Measurements from ENCODE around the gene PAGE1.
"Not testable (repeated sequence)": the region's sequence is repeated elsewhere in the genome, so short reads cannot be mapped to it uniquely, and the experiment has no call there.

PAGE1 gene

GRCh38 chrX:49695276-49696180, at the start of gene PAGE1:
TSS of gene PAGE1 (minus strand) at chrX:49695984. CDS start at chrX:49694770, 1,214 bp downstream.
- DNase-seq (ENCODE audit: low read depth, low spot score) = no peak

DNA sequence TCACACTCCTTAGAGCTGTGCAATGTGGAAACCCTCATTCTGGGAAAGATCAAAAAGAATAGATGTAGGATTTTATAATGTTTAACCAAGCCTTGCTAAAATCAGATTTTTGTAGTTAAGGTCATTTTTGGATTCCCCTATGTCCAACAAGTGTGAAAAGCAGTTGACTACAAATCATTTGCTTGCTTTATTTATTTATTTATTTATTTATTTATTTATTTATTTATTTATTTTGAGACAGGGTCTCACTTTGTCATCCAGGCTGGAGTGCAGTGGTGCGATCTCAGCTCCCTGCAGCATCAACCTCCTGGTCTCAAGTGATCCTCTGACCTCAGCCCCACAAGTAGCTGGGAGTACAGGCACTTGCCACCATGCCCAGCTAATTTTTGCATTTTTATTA, 45.7 kb upstream of the PAGE1 start:
- DNase-seq (ENCODE audit: low read depth, low spot score) = not testable (repeated sequence)

DNA sequence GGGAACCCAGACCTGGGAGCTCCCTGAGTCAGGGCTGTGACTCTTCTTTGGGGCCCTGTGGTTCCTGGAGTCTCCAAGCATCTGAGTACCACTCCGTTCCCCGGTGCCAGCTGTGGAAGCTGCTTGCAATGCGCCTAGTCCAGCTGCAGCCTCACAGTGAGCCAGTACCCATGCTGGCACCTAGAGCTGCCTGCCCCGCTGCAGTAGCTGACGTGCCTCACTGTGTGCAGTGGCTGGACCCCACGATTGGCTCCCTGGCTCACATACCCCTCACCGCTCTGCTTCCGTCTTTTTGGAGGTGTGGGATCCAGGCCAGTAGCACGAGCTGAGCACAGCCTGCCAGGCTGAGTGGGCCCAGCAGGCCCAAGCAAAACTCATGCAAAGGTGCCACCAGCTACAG, 32.1 kb upstream of the PAGE1 start:
- DNase-seq (ENCODE audit: low read depth, low spot score) = no peak

- DNase-seq (ENCODE audit: low read depth, low spot score) = no peak
Observed at GRCh38 chrX:49726966-49727365, 31.2 kb upstream of the PAGE1 start.

- no peak for DNase-seq (ENCODE audit: low read depth, low spot score)
Observed at GRCh38 chrX:49725923-49726904, 30.4 kb upstream of the PAGE1 start.

GRCh38 chrX:49725401-49725800, 29.6 kb upstream of the PAGE1 start:
- no peak for DNase-seq (ENCODE audit: low read depth, low spot score)

DNA sequence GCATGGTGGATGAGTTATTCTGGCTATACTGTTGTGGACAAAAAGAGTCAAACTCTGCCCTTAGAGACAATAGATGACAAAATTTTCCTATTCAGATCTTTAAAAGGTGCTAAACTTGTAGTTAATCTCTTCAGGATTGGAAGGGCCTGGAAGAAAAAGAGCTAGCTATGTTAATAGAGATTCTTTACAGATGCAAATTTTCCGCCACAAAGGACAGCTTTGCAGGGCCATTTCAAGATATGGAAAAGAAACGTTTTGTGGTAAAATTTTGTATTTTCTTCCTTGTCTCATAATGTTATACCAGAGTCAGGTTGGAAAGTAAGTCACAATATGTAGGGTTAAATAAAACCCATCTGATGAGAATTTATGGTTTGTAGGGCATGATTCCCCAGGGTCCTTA, 24.3 kb upstream of the PAGE1 start:
- DNase-seq (ENCODE audit: low read depth, low spot score) = not testable (repeated sequence)

- no peak for DNase-seq (ENCODE audit: low read depth, low spot score)
Observed at GRCh38 chrX:49712577-49712976, 16.8 kb upstream of the PAGE1 start.

GRCh38 chrX:49710744-49711319, 15.0 kb upstream of the PAGE1 start:
- no peak for DNase-seq (ENCODE audit: low read depth, low spot score)

DNA sequence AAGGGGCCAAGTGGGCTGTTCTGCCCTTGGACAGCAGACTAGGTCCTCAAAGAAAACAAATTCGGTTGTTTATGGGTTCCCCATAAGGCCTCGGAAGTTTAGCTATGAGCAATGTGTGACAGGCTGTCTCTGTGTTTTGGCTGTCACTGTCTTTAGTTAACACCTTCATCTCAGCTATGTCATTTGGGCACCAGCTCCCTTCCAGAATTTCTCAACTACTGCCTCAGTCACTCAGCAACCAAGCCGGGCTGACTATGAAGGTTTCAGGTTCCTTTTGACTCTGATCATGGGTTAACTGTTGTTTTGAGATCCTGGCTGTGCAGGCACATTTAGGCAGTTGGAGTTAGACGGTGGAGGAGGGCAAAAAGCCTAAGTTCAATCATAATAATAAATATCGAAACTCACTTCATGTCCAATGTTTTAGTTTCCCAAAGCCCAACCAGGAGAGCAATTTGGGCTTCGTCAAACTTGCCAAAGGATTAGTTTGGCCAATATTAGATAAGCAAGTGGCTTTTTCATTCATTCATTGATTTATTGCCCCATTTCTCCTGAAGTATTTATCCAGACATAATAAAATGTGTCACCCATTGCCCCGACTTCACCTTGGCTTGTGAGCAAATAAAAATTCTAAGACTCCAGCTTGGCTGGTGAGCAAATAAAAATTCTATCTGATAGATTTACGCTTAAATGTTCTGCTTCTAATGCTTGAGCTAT, 9.1 kb upstream of the PAGE1 start:
- no peak for DNase-seq (ENCODE audit: low read depth, low spot score)

GRCh38 chrX:49701933-49702332, 6.1 kb upstream of the PAGE1 start:
- DNase-seq (ENCODE audit: low read depth, low spot score) = no peak

GRCh38 chrX:49701323-49701722, 5.5 kb upstream of the PAGE1 start:
- DNase-seq (ENCODE audit: low read depth, low spot score) = no peak

- no peak for DNase-seq (ENCODE audit: low read depth, low spot score)
Observed at GRCh38 chrX:49675075-49675719, 20.6 kb downstream of the PAGE1 start.

GRCh38 chrX:49673394-49673793, 22.4 kb downstream of the PAGE1 start:
- no peak for DNase-seq (ENCODE audit: low read depth, low spot score)

GRCh38 chrX:49664824-49665223, 31.0 kb downstream of the PAGE1 start:
- no peak for DNase-seq (ENCODE audit: low read depth, low spot score)

GRCh38 chrX:49661881-49662280, 33.9 kb downstream of the PAGE1 start:
- no peak for DNase-seq (ENCODE audit: low read depth, low spot score)

- no peak for DNase-seq (ENCODE audit: low read depth, low spot score)
Observed at GRCh38 chrX:49659771-49660170, 36.0 kb downstream of the PAGE1 start.

DNA sequence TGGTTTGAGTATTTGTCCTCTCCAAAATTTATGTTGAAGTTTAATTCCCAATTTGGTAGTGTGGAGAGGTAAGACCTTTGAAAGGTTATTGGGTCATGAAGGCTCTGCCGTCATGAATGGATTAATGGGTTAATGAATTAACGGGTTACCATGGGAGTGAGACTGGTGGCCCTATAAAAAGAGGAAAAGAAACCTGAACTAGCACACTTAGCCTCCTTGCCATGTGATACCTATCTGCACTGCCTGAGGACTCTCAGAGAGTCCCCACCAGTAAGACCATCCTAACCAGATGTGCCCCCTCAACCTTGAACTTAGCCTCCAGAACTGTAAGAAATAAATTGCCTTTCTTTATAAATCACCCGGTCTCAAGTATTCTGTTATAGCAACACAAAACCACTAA, 39.3 kb downstream of the PAGE1 start:
- DNase-seq (ENCODE audit: low read depth, low spot score) = no peak

DNA sequence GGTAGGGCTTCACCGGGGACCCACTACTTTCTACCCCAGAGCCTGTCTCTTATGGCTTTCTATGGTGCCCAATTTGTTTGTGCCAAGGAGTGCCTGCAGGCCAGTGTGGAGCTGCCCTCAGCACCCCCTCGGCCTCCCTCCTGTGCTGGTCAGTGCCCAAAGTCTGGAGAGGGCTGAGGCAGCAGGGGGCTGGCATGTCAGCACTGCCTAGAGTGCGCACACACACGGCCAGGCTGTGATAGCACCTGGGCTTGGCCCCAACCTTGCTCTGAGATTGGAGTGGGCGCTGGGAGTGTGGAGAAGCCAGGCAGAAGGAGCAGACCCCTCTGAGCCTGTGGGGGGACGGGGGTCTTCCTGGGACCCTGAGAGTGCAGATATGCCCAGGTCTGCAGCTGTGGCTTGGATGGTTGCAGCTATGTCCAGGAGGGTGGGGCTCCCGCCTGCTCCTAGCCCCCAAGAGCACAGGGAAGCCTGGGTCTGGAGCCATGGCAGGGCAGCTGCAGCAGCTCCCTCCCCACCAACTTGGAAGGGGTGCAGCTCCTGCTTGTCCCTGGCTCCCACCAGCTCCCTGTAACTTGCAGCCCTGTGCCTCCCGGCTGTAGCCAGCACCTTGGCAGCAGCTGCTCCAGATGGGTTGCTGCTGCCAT, 50.7 kb downstream of the PAGE1 start:
- no peak for DNase-seq (ENCODE audit: low read depth, low spot score)
